Activated T-cell treated with anti-CD3 and anti-CD28 coated beads, Interleukin-2, amount 50 U/mL, for 1 hour (primary cell): ENCODE measurements around the gene CPSF4.
A peak's percentile ranks its signal among the peaks of the same experiment; 100 is the strongest.
"Not testable (repeated sequence)": the region's sequence is repeated elsewhere in the genome, so short reads cannot be mapped to it uniquely, and the experiment has no call there.

Experiments
- DNase-seq: peaks from one replicate; pipeline ENCODE4 v3.0.0-alpha.2; 2020

The CPSF4 gene

DNA sequence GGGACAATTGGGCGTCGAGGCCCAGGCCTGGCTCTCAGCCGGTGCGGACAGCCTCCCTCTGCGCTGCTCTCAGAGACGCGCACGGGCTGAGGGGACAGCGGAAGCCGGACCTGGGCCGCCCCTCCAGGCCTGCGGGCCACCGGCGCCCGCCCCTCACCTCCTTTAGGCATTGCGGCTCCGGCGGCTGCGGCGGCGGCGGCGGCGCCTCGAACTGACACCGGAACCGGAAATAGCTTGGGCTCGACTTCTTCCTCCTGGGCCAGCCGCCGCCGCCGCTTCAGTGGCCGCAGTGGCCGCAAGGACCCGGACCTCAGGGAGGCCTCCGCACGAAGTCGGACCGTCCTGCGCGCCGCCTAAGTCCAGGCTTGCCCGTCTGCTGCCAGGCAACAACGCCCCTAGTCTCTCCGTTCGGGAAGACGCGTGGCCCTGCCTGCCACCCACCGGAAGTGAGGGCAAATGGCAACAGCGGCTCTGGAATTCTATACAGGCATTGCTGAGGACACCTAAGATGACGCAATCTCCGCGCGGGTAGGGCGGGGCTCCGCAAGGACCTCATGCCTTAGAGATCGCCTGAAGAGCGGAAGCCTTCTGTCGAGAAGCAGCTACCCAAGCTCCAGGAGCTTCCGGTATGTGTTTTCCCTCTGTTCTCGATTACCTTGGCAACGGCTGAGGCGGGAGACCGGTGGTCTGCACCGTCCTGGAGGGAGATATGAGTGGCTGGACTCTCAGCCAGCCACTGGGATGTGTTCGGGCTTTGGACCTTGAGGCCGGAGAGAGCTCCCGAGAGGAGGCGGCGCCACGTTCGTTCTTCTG lies 30.2 kb upstream of the CPSF4 start, which contains the start of the genes BUD31 and PDAP1:
Gene BUD31, plus strand, starts transcription at position 591 of the 813 bp plus-strand sequence. CDS start 2,124 bp downstream, outside the sequence.
Gene PDAP1, minus strand, starts transcription at position 219 of the 813 bp plus-strand sequence. Its CDS starts 49 bp downstream, at position 170.
- DNase-seq: peak; percentile 98

DNA sequence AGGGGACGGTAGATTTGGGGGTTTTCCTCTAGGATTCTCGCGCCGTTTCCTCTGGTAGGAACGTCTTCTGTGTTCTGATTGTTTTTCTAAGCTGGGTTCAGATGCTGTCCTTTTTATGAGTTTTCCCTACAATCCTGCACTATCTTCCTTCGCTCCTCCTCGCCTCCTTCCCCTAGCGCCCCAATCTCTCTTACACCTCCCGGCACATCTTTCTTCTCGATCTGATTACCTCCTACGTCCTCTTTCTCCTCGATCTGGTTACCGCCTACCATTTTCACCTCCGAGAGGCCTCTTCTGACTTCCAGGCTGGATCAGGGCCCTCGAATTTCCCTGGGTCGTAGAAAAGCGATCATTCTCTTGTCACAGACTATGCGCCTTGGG lies 29.6 kb upstream of the CPSF4 start:
- DNase-seq: no peak

GRCh38 chr7:99409806-99410205 lies 28.9 kb upstream of the CPSF4 start:
- no peak for DNase-seq

DNA sequence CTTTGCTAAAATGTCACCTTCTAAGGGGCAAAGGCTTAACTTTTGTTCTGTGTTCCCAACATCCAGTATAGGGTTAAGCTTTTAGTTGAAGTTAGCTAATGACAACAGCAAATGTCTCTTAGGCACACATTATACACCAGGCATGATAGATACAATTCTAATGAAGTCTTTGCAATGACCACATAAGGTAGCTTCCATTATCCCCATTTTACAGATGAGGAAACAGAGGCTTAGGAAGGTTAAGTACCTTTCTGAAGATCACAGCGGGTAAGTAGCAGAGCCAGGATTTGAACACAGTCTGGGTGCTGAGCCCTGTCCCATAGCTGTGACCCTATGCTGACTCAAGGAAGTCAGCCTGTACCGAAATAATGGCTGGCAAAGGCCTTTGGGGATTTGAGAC lies 28.1 kb upstream of the CPSF4 start:
- no peak for DNase-seq

- DNase-seq: peak; percentile 37
These were observed 23.1 kb upstream of the CPSF4 start for GRCh38 chr7:99415513-99416127.

- no peak for DNase-seq
These were observed 20.5 kb upstream of the CPSF4 start for GRCh38 chr7:99418260-99418659.

DNA sequence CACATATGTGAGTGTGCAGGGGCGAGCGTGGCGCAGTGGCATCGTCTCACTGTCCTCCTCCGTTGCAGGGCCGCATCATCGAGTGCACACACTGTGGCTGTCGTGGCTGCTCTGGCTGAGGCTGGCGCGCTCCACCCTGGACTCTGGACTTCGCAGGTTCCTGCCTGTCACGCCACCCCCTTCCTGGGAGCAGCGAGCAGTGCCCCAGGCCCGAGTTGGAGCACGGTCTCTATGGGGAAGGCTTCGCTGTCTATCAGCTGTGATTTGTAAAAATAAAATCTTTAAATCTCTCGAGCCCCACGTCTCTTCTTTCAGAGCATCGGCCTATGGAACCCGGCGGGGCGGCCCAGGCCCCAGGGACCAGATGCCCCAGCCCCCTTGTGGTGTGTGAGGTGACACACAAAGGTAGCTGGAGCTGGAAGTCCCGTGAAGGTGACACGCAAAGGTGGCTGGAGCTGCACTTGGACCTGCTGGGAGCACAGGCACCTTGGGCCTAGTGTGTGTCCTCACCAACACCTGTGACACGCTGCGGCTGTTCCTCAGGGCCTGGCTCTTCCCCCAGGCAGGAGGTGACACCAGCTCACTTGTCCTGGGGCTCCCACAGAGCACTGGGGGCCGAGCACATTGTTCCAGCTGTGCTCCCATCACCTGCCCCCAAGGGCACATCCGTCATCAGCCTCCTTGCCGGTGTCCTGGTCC lies 19.3 kb upstream of the CPSF4 start:
- no peak for DNase-seq

DNA sequence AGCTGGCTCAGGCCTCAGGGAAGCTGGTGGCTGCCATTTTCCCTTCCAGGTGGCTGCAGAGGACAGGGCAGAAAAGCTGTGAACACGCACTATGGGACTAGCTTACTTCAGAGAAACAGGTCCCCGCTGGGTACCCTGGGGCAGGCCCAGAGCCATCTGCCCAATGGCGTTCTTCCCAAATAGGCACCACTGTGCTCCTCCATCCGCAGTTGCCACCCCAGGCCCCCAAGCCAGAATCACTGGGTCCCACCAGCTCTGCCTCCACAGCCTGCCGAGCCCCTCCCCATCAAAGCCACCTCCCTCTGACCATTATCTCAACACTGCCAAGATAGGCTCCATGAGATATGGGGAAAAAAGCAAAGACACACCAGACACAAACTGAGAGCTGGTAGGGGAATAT lies 18.5 kb upstream of the CPSF4 start:
- no peak for DNase-seq

DNA sequence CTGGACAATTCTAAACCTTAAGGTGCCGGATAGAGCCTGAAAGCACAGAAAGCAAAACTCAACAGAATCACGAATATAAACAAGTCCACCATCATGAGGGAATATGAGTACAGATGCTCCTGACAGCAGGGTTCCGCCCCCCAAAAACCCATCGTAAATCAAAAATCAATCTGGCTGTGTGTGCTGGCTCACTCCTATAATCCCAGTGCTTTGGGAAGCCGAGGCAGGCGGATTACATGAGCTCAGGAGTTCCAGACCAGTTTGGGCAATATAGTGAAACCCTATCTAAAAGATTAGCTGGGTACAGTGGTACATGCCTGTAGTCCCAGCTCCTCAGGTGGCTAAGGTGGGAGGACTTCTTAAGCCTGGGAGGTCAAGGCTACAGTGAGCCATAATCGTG lies 17.8 kb upstream of the CPSF4 start:
- no peak for DNase-seq

DNA sequence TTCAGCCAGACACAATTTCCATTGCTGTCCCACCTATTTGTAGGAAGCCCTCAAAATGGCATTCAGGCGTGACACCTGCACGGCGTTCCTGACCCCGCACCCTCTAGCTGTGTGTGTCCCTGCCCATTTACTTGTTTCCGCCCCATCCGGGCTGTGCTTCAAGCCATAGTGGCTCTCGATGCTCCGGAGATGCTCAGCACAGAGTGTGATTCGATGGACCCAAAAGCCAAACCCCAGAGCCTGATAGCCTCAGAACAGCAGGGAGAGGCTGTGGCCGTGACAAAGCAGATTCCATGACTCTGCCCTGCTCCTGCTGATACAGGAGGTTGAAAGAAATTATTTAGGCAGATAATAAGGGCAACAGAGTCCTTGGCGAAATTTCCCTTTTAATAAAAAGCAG lies 16.6 kb upstream of the CPSF4 start:
- no peak for DNase-seq

DNA sequence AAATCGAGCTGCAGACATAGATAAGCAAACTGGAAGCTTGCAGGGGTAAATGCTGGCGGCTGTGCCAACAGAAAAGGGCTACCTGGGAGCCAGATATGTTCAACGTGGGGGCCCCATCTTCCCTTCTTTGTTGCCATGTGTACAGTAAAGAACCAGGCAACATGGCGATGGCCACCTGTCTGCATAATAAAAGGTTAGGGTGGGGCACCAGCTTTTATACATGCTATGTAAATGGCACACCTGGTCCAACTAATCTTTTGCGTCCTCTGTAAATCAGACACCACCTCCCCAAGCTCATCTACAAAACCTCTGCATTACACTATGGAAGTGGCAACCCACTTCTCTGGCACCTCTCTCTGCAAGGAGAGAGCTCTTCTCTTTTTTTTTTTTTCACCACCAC lies 16.1 kb upstream of the CPSF4 start:
- no peak for DNase-seq

- DNase-seq: no peak
These were observed 13.6 kb upstream of the CPSF4 start for GRCh38 chr7:99424932-99425730.

DNA sequence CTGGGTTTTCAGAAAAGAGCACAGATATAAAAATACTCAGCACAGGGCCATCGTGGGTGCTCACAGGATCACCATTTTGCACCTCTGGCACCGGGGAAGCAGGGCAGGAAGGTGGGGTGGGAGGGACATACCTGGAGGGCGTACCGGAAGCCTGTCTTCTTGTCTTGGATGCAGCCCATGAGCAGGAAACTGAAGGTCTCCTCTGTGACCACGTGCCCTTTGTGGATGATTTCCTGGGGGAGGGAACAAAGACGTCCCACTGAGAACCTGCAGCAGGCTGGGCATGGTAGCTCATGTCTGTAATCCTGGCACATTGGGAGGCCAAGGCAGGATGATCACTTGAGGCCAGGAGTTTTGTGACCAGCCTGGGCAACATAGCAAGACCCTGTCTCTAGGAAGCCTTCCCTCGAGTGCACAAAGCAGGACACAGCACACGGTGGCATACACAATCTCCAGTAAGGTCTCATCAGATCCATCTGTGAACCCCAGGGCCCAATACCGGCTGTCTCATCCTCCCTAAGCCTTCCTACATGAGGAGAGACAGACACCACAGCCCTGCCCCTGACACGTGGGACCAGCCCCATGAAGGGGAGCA lies 9.7 kb upstream of the CPSF4 start:
- no peak for DNase-seq

DNA sequence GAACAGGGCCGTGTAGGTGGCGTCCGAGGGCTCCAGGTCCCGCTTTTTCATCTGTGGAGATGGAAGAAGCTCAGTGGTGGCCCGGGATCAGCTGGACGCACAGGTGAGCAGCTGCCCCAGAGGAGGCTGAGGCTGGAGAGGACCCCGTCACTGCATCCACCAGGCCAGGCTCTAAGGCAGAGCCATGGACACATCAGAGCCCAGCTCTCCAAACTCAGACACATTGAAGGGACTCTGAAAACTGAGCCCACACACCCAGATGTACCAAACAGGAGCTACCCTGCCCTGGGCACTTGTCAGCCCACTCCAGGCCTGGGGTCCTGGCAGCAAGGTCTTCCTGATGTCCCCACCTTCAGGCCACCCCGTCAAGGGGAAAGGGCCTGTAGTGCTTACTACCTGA lies 9.0 kb upstream of the CPSF4 start:
- DNase-seq: no peak

DNA sequence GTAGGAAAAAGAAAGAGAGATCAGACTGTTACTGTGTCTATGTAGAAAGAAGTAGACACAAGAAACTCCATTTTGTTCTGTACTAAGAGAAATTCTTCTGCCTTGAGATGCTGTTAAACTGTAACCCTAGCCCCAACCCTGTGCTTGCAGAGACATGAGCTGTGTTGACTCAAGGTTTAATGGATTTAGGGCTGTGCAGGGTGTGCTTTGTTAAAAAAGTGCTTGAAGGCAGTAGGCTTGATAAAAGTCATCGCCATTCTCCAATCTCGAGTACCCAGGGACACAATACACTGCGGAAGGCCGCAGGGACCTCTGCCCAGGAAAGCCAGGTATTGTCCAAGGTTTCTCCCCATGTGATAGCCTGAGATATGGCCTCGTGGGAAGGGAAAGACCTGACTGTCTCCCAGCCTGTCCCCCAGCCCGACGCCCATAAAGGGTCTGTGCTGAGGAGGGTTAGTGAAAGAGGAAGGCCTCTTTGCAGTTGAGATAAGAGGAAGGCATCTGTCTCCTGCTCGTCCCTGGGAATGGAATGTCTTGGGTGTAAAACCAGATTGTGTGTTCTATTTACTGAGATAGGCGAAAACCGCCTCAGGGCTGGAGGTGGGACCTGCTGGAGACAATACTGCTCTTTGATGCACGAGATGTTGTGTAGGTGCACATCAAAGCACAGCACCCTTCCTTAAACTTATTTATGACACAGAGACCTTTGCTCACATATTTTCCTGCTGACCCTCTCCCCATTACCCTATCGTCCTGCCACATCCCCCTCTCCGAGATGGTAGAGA lies 6.8 kb upstream of the CPSF4 start:
- not testable (repeated sequence) for DNase-seq

DNA sequence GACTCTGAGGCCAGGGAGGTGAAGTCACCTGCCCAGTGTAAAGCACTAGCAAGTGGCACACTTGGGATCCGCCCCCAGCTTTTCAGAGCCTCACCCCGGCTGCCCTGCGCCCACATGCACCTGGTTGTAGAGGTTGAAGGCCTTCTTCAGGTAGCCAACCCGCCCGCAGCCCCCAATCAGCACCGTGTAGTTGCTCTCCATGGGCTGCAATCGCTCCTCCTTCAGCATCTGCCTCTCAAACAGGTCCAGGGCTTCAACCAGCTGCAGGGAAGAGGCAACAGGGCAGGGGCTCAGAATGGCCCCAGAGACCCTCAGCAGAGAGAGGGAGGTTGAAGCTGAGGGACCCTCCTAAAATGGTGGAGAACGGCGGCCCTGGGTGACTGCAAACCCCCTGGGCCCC lies 5.6 kb upstream of the CPSF4 start:
- DNase-seq: no peak

- no peak for DNase-seq
These were observed 684 bp upstream of the CPSF4 start for GRCh38 chr7:99437946-99438572.

- DNase-seq: no peak
These were observed 1.5 kb downstream of the CPSF4 start for GRCh38 chr7:99440195-99440594.

DNA sequence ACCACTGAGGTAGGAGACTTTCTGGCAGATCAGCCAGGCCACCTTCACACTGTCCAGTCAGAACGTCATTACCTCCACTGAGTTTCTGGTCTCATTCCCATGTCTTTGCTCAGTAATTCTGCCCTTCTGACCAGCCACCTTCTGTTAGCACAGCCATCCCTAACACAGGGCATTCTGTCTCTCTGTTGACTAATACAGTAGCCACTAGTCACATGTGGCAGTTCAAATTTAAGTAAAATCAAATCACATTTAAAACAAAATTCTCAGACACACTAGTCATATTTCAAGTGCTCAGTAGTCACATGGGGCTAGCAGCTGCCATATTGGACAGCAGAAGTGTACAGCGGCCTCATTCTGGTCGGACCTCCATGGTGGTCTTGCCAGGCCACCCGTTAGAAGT lies 7.4 kb downstream of the CPSF4 start:
- DNase-seq: no peak

GRCh38 chr7:99447943-99448342 lies 9.2 kb downstream of the CPSF4 start:
- DNase-seq: no peak

DNA sequence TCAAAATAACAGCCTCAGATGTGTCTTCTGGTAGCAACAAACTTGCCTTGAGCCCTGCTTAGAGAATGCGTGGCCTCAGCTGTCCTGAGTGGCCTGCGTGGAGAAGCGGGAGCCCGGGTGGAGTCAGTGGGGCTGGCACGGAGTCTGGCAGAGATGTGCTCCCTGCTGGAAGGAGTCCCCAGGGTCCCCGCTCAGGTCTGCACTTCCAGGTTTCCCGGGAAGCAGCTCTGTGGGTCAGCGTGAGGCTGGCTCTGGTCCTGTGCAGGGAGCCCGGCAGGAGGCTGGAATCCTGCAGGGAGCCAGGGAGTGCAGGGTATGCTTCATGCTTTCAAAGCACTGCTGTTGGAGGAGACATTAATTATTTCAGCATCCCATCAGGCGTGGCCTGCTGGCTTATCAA lies 10.1 kb downstream of the CPSF4 start:
- no peak for DNase-seq
